Measurements from ENCODE around the gene RPS29. TPM values are rescaled to one million over a fixed set of nuclear protein-coding genes. Genes with fewer than 3 reads are reported as not detected.

The RPS29 gene
- total and polyA plus RNA-seq, 9 of the 15 experiments (the other 6 are each of a cell fraction or from before 2014, with no cell fraction given): 1,545 to 5,012 (median 2,448) TPM

- TF ChIP-seq, protein P1, sequence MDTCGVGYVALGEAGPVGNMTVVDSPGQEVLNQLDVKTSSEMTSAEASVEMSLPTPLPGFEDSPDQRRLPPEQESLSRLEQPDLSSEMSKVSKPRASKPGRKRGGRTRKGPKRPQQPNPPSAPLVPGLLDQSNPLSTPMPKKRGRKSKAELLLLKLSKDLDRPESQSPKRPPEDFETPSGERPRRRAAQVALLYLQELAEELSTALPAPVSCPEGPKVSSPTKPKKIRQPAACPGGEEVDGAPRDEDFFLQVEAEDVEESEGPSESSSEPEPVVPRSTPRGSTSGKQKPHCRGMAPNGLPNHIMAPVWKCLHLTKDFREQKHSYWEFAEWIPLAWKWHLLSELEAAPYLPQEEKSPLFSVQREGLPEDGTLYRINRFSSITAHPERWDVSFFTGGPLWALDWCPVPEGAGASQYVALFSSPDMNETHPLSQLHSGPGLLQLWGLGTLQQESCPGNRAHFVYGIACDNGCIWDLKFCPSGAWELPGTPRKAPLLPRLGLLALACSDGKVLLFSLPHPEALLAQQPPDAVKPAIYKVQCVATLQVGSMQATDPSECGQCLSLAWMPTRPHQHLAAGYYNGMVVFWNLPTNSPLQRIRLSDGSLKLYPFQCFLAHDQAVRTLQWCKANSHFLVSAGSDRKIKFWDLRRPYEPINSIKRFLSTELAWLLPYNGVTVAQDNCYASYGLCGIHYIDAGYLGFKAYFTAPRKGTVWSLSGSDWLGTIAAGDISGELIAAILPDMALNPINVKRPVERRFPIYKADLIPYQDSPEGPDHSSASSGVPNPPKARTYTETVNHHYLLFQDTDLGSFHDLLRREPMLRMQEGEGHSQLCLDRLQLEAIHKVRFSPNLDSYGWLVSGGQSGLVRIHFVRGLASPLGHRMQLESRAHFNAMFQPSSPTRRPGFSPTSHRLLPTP (IDR thresholded peaks at IDR 0.05; ENCODE audit: borderline replicate concordance, extremely low read depth, insufficient read length): peak; percentile 59
- TF ChIP-seq RBM15 (IDR thresholded peaks at IDR 0.05; ENCODE audit: insufficient read depth, low read length) (no peak), MEF2D (tag; conservative IDR thresholded peaks at IDR 0.05; ENCODE audit: low read depth) (peak; percentile 47; the same call in 1 of the 2 replicates), REST (IDR thresholded peaks at IDR 0.05; ENCODE audit: borderline replicate concordance) (peak; percentile 29; the same call in 1 of the 2 replicates), REST (CRISPR knock-in tag; IDR thresholded peaks at IDR 0.05; ENCODE audit: low read depth) (no peak), EP300 (IDR thresholded peaks at IDR 0.05; ENCODE audit: low read length) (no peak), ZKSCAN8 (CRISPR knock-in tag; IDR thresholded peaks at IDR 0.05) (0 out of 2 replicates have a peak, but pooled peaks have one; percentile 36), KAT7 (CRISPR knock-in tag; IDR thresholded peaks at IDR 0.05; ENCODE audit: borderline replicate concordance) (no peak), ZEB2 (IDR thresholded peaks at IDR 0.05) (peak; percentile 74; the same call in 1 of the 2 replicates)
- TF ChIP-seq, protein P2, sequence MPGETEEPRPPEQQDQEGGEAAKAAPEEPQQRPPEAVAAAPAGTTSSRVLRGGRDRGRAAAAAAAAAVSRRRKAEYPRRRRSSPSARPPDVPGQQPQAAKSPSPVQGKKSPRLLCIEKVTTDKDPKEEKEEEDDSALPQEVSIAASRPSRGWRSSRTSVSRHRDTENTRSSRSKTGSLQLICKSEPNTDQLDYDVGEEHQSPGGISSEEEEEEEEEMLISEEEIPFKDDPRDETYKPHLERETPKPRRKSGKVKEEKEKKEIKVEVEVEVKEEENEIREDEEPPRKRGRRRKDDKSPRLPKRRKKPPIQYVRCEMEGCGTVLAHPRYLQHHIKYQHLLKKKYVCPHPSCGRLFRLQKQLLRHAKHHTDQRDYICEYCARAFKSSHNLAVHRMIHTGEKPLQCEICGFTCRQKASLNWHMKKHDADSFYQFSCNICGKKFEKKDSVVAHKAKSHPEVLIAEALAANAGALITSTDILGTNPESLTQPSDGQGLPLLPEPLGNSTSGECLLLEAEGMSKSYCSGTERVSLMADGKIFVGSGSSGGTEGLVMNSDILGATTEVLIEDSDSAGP (CRISPR knock-in tag; IDR thresholded peaks at IDR 0.05): no peak
These were observed 687 bp upstream of the RPS29 start (continued) for GRCh38 chr14:49586673-49587460.
